ENCODE data around the gene NPM3. TPM values are rescaled to one million over a fixed set of nuclear protein-coding genes. Genes with fewer than 3 reads are reported as not detected.

Gene NPM3
- total RNA-seq, 1 experiment from 2014 or later = 112 TPM

DNA sequence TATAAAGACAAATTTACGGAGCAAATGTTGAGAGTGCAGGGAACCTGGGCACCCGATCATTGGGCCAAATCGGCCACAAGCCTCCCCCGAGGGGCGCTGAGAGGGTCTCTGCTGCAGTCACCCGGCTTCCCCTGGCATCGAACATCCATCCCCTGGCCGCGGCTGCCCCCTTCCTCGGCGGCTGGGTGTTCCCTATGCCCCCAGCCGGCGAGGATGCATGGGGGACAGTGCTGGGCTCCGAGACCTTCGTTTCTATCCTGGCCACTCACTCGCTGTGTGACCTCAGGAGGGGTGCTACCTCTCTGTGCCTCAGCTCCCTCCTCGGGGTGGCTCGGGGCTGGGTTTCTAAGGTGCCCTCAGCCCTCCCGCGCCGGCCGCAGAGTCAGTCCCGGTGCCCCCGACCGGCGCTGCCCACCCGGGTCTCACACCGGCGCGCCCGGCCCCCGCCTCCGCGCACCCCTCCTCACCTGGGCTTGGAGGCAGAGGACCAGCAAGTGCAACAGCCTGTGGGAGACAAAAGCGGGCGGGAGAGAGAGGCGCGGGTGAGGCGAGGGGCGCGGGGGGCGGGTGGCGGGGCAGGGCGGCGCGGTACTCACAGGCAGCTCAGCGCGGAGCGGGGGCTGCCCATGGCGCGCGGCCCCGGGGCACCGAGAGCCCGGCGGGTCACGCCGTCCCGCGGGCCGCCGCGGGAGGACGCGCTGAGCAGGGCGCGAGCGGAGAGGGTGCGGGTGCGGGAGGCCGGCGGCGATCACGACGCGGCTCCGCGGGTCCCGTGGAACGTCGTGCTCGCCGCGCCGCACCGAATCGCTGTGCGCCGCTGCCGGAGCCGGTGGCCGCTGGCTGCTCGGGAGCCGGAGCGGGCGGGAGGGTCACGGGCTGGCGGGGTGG is 7.7 kb downstream of the NPM3 start, which contains the start of gene FGF8:
Gene FGF8, minus strand, starts transcription at position 842 of the 888 bp plus-strand sequence. Its CDS starts 214 bp downstream, at position 628.
- DNase-seq (ENCODE audit: low read depth) = no peak

DNA sequence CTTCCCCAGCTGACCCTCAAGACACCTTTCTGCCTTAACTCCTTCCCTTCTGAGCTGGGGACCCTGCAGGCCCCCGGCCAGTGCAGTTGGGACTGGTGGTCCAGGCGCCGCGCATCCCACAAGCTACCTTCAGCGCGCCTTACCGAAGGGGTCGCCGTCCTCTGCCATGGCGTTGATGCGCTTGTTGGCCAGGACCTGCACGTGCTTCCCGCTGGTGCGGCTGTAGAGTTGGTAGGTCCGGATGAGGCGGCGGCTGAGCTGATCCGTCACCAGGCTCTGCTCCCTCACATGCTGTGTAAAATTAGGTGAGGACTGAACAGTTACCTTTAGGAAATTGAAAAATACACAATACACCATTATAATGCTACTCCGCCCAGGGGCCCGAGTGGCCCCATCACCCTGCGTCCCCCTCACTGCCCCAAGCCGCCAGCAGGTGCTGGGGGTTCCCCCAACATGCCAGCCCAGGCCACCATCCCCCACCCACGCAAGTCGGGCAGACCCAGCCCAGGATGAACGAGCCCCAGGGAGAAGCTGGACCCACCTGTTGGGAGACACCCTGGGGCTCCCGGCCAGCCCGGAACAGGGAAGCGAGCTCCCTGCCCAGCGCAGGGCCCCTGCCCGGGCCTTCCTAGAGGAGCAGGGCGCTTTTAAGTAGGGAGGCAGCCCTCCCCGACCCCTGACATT is 8.5 kb downstream of the NPM3 start:
- DNase-seq (ENCODE audit: low read depth) = no peak

DNA sequence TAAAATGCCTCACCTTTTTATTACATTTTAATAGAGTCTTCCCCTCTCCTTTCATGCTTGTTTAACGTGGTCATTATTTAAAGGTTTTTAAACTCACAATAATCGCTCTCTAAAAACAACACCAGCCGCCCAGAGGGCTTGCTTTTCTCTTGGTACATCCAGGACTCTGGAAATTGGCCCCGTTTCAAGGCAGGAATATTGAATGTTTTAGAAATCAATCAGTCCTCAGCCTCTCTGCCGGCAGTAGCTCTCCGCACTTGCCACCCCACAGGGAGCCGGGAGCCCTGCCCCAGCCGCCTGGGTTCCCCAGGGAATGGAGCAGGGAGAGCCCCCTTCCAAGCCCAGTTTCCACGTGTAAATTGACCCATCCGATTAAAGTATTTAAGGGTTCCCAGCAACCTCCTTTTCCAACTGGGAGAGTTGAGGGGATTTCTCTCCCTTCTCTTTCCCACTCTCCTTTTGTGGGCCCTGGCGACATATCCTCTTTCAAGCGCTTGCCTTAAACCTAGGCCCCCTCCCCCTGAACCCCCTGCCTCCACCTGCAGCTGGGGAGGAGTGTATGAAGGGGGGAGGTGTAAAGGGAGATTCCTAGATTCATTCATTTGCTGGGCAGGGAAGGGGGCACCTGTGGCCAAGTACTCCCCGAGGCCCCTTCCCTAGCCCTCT is 9.2 kb downstream of the NPM3 start:
- DNase-seq (ENCODE audit: low read depth) = no peak

DNA sequence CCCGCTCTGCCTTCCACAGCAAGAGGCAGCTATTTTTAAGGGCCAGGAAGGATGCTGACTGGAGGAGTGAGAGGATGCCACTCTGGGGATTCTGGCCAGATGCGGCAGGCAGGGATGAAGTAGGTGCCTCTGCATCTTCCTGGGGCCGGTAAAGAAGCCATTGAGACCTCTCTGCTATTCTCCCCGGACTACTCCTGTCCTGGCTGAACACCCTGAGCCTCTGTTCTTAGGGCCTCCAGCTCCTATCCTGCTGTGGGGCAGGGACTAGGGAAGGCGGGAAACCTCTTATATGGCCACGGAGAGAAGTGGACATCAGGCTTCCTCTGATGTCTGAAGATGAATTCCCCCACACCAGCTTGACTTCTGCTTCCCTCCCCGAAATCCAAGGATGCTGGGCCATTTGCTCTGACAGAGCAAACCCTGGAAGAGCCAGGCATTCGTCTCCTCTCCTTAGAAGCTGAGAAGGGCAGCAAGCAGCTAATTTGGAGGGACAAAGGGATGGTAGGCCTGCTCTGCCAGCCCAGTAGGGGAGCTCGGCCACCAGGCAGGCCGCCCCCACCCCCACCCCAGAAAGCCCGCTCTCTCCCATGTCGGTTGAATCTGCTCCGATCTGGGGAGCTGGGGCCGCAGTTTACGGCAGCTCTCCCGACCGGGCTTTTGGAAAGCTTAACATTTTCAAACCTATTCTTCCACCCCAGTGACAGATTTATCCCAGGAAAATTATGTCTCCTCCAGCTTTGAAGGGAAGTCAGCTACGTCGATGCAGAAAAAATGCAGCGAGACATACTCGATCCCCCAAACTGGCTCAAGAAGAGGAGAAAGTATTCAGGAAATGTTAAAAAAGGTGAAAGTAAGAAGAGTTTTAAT is 10.1 kb downstream of the NPM3 start:
- no peak for DNase-seq (ENCODE audit: low read depth)

DNA sequence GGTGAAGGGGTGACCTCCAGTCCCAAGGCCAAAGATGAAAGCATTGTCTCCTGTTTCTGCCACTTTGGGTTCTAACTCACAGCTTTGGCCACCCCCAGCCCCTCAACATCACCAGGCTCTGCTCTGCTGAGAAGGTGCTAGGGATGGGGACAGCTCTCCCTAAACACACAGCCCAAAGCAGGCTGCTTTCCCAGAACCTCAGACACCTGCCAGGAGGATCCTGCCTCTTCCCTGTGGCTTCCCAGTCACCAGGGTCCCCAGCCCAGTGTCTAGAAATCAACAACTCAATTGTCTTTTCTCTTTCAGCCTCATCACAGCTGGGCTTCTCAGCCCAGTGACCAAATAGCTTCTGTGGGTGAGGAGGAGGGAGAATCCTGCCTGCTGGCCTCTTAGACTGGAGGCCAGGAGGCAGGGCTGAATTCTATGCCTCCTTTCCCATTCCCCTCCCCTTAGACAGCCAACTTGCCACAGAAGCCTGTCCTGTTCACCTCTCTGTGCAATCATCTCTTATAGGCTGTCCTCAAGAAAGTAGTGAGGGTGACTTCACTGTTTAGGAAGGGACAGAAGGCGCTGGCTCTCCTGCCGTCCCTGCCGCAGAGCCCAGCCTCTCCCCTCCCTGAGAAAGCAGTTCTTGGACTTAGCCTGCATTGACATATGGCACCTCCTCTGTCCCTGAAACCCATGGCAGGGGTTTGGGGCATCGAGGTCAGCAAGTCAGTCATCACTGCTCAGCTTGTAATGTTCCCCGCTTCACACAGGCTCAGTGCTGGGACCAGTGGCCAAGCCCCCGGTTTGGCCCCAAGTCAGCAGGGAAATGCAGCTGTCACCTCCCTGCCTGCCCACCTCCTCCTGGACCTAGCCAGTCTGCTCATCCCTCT is 11.0 kb downstream of the NPM3 start:
- DNase-seq (ENCODE audit: low read depth) = no peak

DNA sequence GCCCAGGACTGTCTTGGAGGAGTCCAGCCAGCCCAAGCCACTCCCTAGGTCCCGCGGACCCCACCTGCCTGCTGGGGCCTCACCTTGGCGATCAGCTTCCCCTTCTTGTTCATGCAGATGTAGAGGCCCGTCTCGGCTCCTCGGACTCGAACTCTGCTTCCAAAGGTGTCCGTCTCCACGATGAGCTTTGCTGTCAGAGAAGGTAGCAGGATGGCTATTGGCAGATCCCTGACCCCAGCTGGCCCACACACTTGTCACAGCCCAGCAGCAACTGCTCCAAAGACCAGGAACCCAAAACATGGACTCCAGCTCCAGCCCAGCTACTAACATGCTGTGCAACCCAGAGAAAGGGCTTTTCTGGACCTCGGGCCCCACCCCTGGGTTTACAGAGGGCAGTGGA is 11.9 kb downstream of the NPM3 start:
- DNase-seq (ENCODE audit: low read depth) = no peak

DNA sequence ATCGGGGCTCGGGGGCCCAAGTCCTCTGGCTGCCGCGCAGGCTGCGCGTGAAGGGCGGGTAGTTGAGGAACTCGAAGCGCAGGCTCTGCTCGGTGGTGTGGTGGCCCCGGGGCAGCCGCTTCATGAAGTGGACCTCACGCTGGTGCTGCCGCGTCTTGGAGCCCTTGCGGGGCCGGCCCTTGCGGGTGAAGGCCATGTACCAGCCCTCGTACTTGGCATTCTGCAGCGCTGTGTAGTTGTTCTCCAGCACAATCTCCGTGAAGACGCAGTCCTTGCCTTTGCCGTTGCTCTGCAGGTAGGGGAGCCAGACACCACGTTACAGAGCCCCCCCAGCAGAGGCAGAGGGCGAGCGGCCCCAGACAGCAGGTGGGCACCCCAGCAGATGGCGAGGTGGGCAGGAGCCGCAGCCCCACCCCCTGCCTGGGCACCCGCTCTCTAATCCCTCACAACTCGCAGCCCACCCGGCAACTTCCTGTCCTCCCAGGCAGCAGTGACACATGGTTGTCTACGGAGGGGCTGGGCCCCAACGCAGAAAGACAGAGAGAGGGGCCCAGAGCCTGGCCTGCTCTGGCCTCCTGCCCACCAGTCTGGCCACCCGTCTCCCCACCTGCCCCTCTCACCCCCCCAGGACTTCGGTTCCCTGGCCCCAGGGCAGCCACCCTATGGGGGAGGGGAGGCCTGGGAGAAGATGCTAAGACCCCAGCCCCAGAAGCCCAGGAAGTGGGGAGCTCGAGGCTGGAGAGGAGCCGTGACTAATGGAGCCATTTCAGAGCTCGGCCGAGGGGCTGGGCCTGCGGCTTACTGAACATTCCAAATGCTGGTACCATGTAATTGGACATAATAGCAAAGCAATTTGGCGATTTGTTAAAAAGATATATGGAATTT is 12.7 kb downstream of the NPM3 start:
- DNase-seq (ENCODE audit: low read depth) = no peak

DNA sequence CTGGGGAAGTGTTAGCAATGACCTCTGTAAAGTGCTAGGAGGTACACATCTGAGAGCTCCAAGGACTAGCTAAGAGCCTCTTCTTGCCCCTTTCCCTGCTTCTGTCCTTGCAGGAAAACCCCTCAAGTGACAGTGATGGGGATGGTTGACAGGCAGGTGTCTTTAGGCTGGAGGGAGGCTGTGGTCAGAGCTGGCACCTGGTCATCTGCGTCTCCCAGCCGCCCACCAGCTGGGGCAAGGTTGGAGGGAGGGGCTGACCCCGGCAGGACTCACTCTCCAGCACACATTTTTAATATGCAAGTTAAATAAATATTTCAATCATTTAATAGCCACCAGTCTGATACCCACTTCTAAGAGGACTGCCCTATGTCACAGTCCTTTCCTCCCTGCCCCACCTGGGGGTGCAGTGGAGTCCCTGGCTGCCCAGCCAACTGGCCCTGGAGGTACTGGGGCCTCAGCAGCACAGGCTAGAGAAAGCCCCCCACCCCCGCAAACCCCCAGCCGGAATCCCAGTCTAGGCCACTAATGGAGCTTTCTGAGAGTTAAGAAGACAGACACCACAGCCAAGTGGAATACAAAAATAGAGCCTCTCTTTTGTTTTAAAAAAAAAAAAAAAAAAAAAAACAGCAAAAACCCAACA is 13.6 kb downstream of the NPM3 start:
- DNase-seq (ENCODE audit: low read depth) = no peak

DNA sequence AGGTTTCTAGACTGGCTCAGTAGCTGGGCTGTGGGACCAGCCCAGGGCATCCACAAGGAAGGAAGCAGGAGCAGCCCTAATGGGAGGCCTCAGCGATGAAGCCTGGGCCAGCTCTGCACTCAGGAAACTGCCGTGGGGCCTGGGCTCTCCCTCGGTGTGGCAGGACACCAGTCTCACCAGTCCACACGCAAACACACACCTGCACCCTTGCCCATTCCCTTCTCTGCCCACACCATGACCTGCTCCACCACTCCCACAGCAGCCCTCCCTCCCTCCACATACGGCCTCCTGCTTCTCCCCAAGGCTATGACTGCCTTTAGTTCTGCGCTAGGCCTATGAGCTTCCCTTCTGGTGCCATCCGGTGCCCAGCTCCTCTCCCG is 14.5 kb downstream of the NPM3 start:
- no peak for DNase-seq (ENCODE audit: low read depth)

DNA sequence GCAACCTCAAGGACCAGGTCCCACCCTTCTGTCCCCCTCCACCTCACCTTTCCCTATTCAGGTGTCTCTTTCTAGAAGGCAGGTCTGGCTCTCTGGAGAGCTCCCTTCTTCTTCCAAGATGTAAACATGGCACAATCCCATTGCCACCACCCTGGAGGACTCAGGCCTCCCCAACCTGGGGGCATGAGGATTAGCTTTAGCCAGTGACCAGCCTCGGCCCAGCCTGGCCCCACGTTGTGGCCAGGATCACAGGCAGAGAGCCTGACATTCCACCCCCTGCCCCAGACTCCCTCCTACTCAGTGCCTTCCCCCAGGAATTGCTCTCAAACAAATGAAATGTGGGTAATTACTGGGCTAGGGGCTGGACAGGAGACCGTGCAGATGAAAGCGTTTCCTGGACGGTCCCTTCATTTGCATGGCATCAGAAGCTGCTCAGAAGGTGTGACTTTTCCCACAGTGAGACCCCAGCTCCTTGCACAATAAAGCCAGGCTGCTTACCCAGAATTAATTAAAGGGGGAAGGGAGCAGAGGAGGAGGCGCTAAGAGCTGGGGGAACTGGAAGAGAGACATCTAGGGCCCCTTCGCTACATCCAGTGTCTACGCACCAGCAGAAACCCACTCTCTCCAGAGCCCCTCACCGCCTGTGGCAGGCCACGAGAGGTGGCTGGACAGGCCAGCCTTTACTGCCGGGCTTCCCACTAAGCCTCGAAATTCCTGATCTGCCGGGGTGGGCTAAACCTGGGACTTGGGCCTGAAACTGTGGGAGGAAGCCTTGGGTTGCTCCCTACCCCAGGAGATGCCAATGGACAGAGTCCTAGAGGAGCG is 15.1 kb downstream of the NPM3 start:
- DNase-seq (ENCODE audit: low read depth) = no peak

DNA sequence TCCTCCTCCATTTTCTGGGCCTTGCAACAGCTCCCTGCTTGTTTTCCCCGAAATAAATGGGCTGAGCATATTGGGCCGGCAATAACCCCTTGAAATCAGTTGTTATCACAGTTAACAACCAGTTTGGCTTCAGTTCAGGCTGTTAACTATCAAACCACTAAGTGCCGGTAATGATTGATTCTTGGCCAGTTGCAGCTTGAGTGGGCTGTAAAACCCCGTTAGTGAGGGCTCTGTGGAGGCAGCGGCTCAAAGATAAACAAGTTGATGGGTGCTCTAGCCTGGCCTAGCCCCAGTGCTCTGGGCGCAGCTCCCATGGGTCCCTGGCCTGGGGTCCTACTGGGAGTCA is 15.7 kb downstream of the NPM3 start:
- no peak for DNase-seq (ENCODE audit: low read depth)

DNA sequence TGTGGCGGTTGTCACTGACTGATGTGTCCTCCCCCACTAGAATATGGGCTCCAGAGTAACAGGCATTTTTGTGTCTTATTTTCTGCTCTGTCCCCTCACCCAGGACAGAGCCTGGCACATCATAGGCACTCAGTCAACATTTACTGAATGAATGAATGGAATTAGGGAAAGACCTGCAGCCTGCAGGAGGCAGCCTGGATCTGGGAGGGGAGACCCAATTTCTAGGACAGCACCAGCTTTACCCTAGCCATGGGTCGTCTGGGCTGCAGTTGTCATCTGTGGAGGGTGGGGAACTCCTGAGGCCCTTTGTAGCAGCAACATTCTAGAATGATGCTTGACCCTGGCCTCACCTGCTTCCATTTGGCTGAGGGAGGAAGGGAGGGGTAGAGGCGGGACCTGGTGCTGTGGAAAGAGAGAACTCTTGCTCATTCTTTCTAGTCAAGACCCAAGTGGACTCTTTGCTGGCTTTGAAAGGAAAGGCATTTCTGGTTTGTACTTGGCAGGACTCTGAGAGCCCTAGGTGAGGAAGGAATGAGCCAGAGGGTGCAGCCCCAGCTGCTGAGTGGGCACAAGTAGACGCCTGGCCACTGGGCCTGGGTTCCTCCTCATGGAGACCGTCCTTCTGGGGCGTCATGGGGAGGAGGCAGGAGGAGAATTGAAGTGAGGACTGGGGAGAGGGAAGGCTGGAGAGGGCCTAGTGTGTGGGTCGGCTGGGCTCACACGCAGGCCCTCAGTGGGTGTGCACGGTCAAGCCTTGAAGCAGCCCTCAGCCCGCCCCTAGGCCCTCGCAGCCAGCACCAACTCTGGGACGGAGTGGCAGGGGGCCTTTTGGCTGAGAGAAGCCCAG is 16.3 kb downstream of the NPM3 start:
- no peak for DNase-seq (ENCODE audit: low read depth)

DNA sequence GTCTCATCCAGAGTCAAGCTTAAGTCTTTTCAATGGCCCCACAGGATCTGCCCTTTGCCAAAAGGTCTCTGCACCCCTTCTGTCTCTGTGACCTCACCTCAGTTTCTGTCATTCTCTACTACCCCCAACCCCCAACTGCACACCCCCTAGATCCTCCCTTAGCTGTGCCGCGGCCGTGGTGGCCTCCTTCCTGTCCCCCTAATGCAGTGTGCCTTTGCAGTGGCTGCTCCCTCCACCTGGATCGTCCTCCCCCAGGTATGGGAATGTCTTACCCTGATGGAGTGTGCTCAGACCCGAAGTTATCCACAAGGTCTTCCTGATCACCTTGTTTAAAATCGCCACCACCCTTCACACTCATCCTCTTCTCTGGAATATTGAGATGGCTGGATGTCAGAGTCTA is 16.9 kb downstream of the NPM3 start:
- no peak for DNase-seq (ENCODE audit: low read depth)

DNA sequence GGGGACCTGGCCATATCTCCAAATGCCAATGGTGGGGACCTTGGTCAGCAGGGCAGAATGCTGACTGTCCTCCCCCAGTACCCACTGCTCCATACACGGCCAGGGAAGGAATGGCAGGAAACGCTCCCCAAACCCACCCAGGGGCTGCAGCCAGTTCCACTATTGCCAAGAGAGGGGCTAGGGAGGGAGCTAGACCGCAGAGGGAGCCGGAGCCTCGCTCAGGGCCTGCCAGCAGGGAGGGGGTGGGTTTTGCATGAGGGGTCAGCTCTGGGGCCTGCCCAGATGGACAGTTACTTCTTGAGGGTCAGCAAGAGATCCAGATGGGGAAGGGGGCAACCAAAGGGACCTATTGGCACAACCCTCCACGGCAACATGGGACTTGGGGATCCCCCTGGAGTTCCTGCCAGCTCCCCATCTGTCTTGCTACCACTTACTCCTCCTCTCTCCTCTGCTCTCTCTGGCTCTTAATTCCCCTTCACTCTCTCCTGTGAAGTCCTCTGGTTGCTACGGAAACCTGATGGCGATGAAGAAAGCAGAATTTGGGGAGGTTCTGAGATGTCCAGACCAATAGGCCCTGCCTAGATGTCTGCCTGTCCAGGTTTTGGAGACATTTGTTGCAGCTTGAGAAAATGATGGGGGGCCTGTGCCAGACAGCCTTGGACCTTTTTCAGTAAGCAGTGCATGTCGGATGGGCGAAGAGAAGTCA is 20.0 kb downstream of the NPM3 start:
- no peak for DNase-seq (ENCODE audit: low read depth)

DNA sequence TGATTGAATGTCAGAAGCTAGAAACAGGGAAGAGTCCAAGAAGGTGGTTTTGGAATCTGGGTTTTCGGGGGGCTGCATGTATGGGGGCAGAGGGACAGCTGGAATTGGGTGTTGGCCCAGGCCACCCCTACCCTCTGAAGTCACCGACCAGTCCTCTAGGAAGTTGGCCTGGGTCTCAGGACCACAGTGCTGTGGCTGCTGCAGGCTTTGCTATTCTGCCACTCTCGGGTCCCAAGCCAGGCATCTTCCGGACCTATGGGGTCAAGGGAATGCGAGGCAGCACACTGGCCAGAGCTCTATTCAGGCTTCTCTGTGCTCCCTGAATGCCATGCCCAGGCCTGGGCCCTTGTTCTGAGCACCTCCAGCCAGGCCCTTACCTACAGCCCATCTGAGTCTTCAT is 20.5 kb downstream of the NPM3 start:
- DNase-seq (ENCODE audit: low read depth) = no peak

DNA sequence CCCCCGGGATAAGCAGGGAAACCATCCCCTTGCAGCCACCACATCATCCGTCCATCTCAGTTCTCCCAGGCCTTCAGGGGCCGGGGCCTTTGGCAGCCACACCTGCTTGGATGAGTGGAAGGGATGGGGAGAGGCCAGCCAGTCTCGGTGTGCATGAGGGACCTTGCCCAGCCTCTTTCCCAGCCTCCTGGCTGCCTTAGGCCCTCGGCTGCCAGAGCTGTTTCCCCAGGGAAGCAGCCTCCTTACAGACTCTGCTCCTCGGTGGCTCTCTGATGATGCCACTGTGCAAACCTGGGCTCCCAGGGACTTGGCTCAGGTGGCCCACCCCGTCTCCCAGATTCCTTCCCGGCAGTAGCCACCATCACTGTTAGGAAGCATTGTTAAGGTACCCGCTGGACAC is 22.0 kb downstream of the NPM3 start:
- DNase-seq (ENCODE audit: low read depth) = no peak

Data from HT1080 (cell line).